ENCODE data around the gene GAS2L1.
A peak's percentile ranks its signal among the peaks of the same experiment; 100 is the strongest.

Gene GAS2L1

GRCh38 chr22:29268511-29269229 lies 37.8 kb upstream of the GAS2L1 start:
- H3K4me1 Mint-ChIP-seq (ENCODE audit: low read depth), result peaks cover 52% of the 10 kb centered on the region
- no peaks in the 10 kb centered on the region for H3K9me3 Mint-ChIP-seq
- H3K4me3 Mint-ChIP-seq, result peak overlapping the region; percentile 94
- H3K27me3 Mint-ChIP-seq, result no peaks in the 10 kb centered on the region
- H3K27ac Mint-ChIP-seq, result peak overlapping the region; percentile 100
- H3K36me3 Mint-ChIP-seq (ENCODE audit: low read depth), result peaks cover 90% of the 10 kb centered on the region
- peak; percentile 76 for DNase-seq

- DNase-seq, result no peak
- Mint-ChIP-seq H3K27ac (peak overlapping the region; percentile 100), H3K36me3 (ENCODE audit: low read depth) (peaks cover 92% of the 10 kb centered on the region), H3K4me3 (peak overlapping the region; percentile 94), H3K9me3 (no peaks in the 10 kb centered on the region), H3K4me1 (ENCODE audit: low read depth) (peaks cover 58% of the 10 kb centered on the region), H3K27me3 (no peaks in the 10 kb centered on the region)
Observed at GRCh38 chr22:29269230-29269604, 37.2 kb upstream of the GAS2L1 start.

GRCh38 chr22:29269731-29270474 lies 36.5 kb upstream of the GAS2L1 start:
- Mint-ChIP-seq H3K36me3 (ENCODE audit: low read depth) (peaks cover 92% of the 10 kb centered on the region), H3K27me3 (no peaks in the 10 kb centered on the region), H3K27ac (peak overlapping the region; percentile 100), H3K4me1 (ENCODE audit: low read depth) (peaks cover 64% of the 10 kb centered on the region), H3K4me3 (peak overlapping the region; percentile 94), H3K9me3 (no peaks in the 10 kb centered on the region)
- peak; percentile 34 for DNase-seq

GRCh38 chr22:29270475-29271271 lies 35.8 kb upstream of the GAS2L1 start:
- Mint-ChIP-seq H3K4me3 (peak overlapping the region; percentile 94), H3K9me3 (no peaks in the 10 kb centered on the region), H3K27ac (peak overlapping the region; percentile 100), H3K4me1 (ENCODE audit: low read depth) (peaks cover 70% of the 10 kb centered on the region), H3K36me3 (ENCODE audit: low read depth) (peaks cover 94% of the 10 kb centered on the region), H3K27me3 (no peaks in the 10 kb centered on the region)
- peak; percentile 23 for DNase-seq

- H3K36me3 Mint-ChIP-seq (ENCODE audit: low read depth), result peaks cover 96% of the 10 kb centered on the region
- DNase-seq, result no peak
- peaks cover 76% of the 10 kb centered on the region for H3K4me1 Mint-ChIP-seq (ENCODE audit: low read depth)
- peak overlapping the region; percentile 83 for H3K27ac Mint-ChIP-seq
- peak overlapping the region; percentile 94 for H3K4me3 Mint-ChIP-seq
- H3K9me3 Mint-ChIP-seq, result no peaks in the 10 kb centered on the region
- H3K27me3 Mint-ChIP-seq, result no peaks in the 10 kb centered on the region
Observed at GRCh38 chr22:29272624-29273023, 33.8 kb upstream of the GAS2L1 start.

- H3K4me1 Mint-ChIP-seq (ENCODE audit: low read depth), result peaks cover 78% of the 10 kb centered on the region
- no peaks in the 10 kb centered on the region for H3K9me3 Mint-ChIP-seq
- peak overlapping the region; percentile 44 for H3K27ac Mint-ChIP-seq
- peaks cover 100% of the 10 kb centered on the region for H3K36me3 Mint-ChIP-seq (ENCODE audit: low read depth)
- DNase-seq, result no peak
- no peak overlapping the region for H3K4me3 Mint-ChIP-seq
- H3K27me3 Mint-ChIP-seq, result no peaks in the 10 kb centered on the region
Observed at GRCh38 chr22:29275167-29275566, 31.3 kb upstream of the GAS2L1 start.

- DNase-seq, result no peak
- H3K9me3 Mint-ChIP-seq, result no peaks in the 10 kb centered on the region
- H3K36me3 Mint-ChIP-seq (ENCODE audit: low read depth), result peaks cover 100% of the 10 kb centered on the region
- H3K27me3 Mint-ChIP-seq, result no peaks in the 10 kb centered on the region
- peaks cover 72% of the 10 kb centered on the region for H3K4me1 Mint-ChIP-seq (ENCODE audit: low read depth)
- H3K4me3 Mint-ChIP-seq, result no peak overlapping the region
- peak overlapping the region; percentile 68 for H3K27ac Mint-ChIP-seq
Observed at GRCh38 chr22:29275819-29276565, 30.5 kb upstream of the GAS2L1 start.

- Mint-ChIP-seq H3K9me3 (no peaks in the 10 kb centered on the region), H3K27me3 (no peaks in the 10 kb centered on the region), H3K4me3 (no peak overlapping the region), H3K27ac (peak overlapping the region; percentile 5), H3K4me1 (ENCODE audit: low read depth) (peaks cover 54% of the 10 kb centered on the region), H3K36me3 (ENCODE audit: low read depth) (peaks cover 100% of the 10 kb centered on the region)
- DNase-seq, result no peak
Observed at GRCh38 chr22:29277927-29278326, 28.5 kb upstream of the GAS2L1 start.

- Mint-ChIP-seq H3K9me3 (no peaks in the 10 kb centered on the region), H3K36me3 (ENCODE audit: low read depth) (peaks cover 99% of the 10 kb centered on the region), H3K4me3 (no peak overlapping the region), H3K27ac (peak overlapping the region; percentile 63), H3K4me1 (ENCODE audit: low read depth) (peaks cover 27% of the 10 kb centered on the region), H3K27me3 (no peaks in the 10 kb centered on the region)
- DNase-seq, result no peak
Observed at GRCh38 chr22:29284196-29284595, 22.3 kb upstream of the GAS2L1 start.

- Mint-ChIP-seq H3K4me3 (no peak overlapping the region), H3K4me1 (ENCODE audit: low read depth) (peaks cover 25% of the 10 kb centered on the region), H3K27me3 (no peaks in the 10 kb centered on the region), H3K36me3 (ENCODE audit: low read depth) (peaks cover 99% of the 10 kb centered on the region), H3K27ac (peak overlapping the region; percentile 73), H3K9me3 (no peaks in the 10 kb centered on the region)
- no peak for DNase-seq
Observed at GRCh38 chr22:29288837-29289236, 17.6 kb upstream of the GAS2L1 start.

GRCh38 chr22:29290061-29290460 lies 16.4 kb upstream of the GAS2L1 start:
- H3K36me3 Mint-ChIP-seq (ENCODE audit: low read depth), result peaks cover 99% of the 10 kb centered on the region
- no peaks in the 10 kb centered on the region for H3K9me3 Mint-ChIP-seq
- no peak for DNase-seq
- H3K27me3 Mint-ChIP-seq, result no peaks in the 10 kb centered on the region
- no peak overlapping the region for H3K4me3 Mint-ChIP-seq
- no peak overlapping the region for H3K27ac Mint-ChIP-seq
- peaks cover 20% of the 10 kb centered on the region for H3K4me1 Mint-ChIP-seq (ENCODE audit: low read depth)

GRCh38 chr22:29291215-29291614 lies 15.2 kb upstream of the GAS2L1 start:
- H3K27ac Mint-ChIP-seq, result peak overlapping the region; percentile 8

GRCh38 chr22:29292379-29292778 lies 14.1 kb upstream of the GAS2L1 start:
- H3K27ac Mint-ChIP-seq, result peak overlapping the region; percentile 70
- H3K4me1 Mint-ChIP-seq (ENCODE audit: low read depth), result peaks cover 10% of the 10 kb centered on the region
- H3K9me3 Mint-ChIP-seq, result no peaks in the 10 kb centered on the region
- DNase-seq, result no peak
- no peak overlapping the region for H3K4me3 Mint-ChIP-seq
- no peaks in the 10 kb centered on the region for H3K27me3 Mint-ChIP-seq
- peaks cover 100% of the 10 kb centered on the region for H3K36me3 Mint-ChIP-seq (ENCODE audit: low read depth)

More at GRCh38 chr22:29291215-29291614, 15.2 kb upstream of the GAS2L1 start:
- DNase-seq, result no peak
- Mint-ChIP-seq H3K9me3 (no peaks in the 10 kb centered on the region), H3K36me3 (ENCODE audit: low read depth) (peaks cover 99% of the 10 kb centered on the region), H3K4me3 (no peak overlapping the region), H3K4me1 (ENCODE audit: low read depth) (peaks cover 17% of the 10 kb centered on the region), H3K27me3 (no peaks in the 10 kb centered on the region)

GRCh38 chr22:29298641-29299040 lies 7.8 kb upstream of the GAS2L1 start:
- no peak overlapping the region for H3K4me3 Mint-ChIP-seq
- DNase-seq, result no peak
- H3K27me3 Mint-ChIP-seq, result no peaks in the 10 kb centered on the region
- no peaks in the 10 kb centered on the region for H3K9me3 Mint-ChIP-seq
- H3K36me3 Mint-ChIP-seq (ENCODE audit: low read depth), result peaks cover 80% of the 10 kb centered on the region
- H3K27ac Mint-ChIP-seq, result peak overlapping the region; percentile 9
- H3K4me1 Mint-ChIP-seq (ENCODE audit: low read depth), result no peaks in the 10 kb centered on the region
